Ishikawa (cell line): ENCODE measurements around the gene TGM4.

Experiments
- CEBPB ChIP-seq: IDR thresholded peaks from 2 replicates; pipeline ENCODE4 v1.6.1; 2012
- CREB1 ChIP-seq: IDR thresholded peaks from 2 replicates; pipeline ENCODE4 v1.6.1; 2012; ENCODE audit warnings: low read depth
- EGR1 ChIP-seq: IDR thresholded peaks from 2 replicates; pipeline ENCODE4 v1.6.1; 2012
- EP300 ChIP-seq: IDR thresholded peaks from 2 replicates; pipeline ENCODE4 v1.6.1; 2012; ENCODE audit warnings: borderline replicate concordance
- FOXM1 ChIP-seq: IDR thresholded peaks from 2 replicates; pipeline ENCODE4 v1.6.1; 2012; ENCODE audit warnings: low read depth, borderline replicate concordance
- MAX ChIP-seq: IDR thresholded peaks from 2 replicates; pipeline ENCODE4 v1.6.1; 2012
- NFIC ChIP-seq: IDR thresholded peaks from 2 replicates; pipeline ENCODE4 v1.6.1; 2012
- RAD21 ChIP-seq: IDR thresholded peaks from 2 replicates; pipeline ENCODE4 v1.6.1; 2012; ENCODE audit warnings: low read depth
- REST ChIP-seq: IDR thresholded peaks from 2 replicates; pipeline ENCODE4 v1.6.1; 2012; ENCODE audit warnings: low read depth, mild to moderate bottlenecking
- TAF1 ChIP-seq: IDR thresholded peaks from 2 replicates; pipeline ENCODE4 v1.6.1; 2012; ENCODE audit warnings: low read depth, mild to moderate bottlenecking
- TCF12 ChIP-seq: IDR thresholded peaks from 2 replicates; pipeline ENCODE4 v1.6.1; 2012; ENCODE audit warnings: low read depth
- TEAD4 ChIP-seq: IDR thresholded peaks from 2 replicates; pipeline ENCODE4 v1.6.1; 2012
- USF1 ChIP-seq: IDR thresholded peaks from 2 replicates; pipeline ENCODE4 v1.6.1; 2012
- YY1 ChIP-seq: IDR thresholded peaks from 2 replicates; pipeline ENCODE4 v1.6.1; 2012; ENCODE audit warnings: low read depth
- ZBTB7A ChIP-seq: IDR thresholded peaks from 2 replicates; pipeline ENCODE4 v1.6.1; 2012; ENCODE audit warnings: low read depth

The TGM4 gene

GRCh38 chr3:44874308-44874707 lies at the start of gene TGM4:
TGM4 (plus strand) TSS chr3:44874608; CDS start chr3:44874679, 71 bp downstream.
- TF ChIP-seq USF1 (no peak), EGR1 (no peak), TCF12 (no peak), YY1 (no peak), FOXM1 (no peak), TAF1 (no peak), CEBPB (no peak), RAD21 (no peak)

- TF ChIP-seq ZBTB7A (no peak), FOXM1 (no peak), CREB1 (no peak), TAF1 (no peak), REST (no peak), TCF12 (no peak), TEAD4 (no peak), EP300 (no peak), USF1 (no peak), NFIC (no peak), EGR1 (no peak), MAX (no peak), YY1 (no peak), CEBPB (no peak), RAD21 (no peak)
Measured at GRCh38 chr3:44825264-44825925, 49.0 kb upstream of the TGM4 start.

- TF ChIP-seq RAD21, result no peak
- no peak for TF ChIP-seq EP300
- no peak for TF ChIP-seq ZBTB7A
- TF ChIP-seq EGR1, result no peak
- no peak for TF ChIP-seq YY1
- TF ChIP-seq MAX, result no peak
- no peak for TF ChIP-seq TCF12
- no peak for TF ChIP-seq USF1
- no peak for TF ChIP-seq NFIC
- TF ChIP-seq TAF1, result no peak
- TF ChIP-seq CEBPB, result no peak
- TF ChIP-seq CREB1, result no peak
Measured at GRCh38 chr3:44827196-44827595, 47.2 kb upstream of the TGM4 start.

- TF ChIP-seq TEAD4 (no peak), YY1 (no peak), EGR1 (no peak), NFIC (no peak), FOXM1 (no peak), TCF12 (no peak), MAX (no peak), ZBTB7A (no peak), TAF1 (no peak), CREB1 (no peak), RAD21 (no peak), USF1 (no peak), EP300 (no peak), CEBPB (no peak), REST (no peak)
Measured at GRCh38 chr3:44831232-44831631, 43.2 kb upstream of the TGM4 start.

GRCh38 chr3:44832032-44832431 lies 42.4 kb upstream of the TGM4 start:
- TF ChIP-seq MAX (no peak), TEAD4 (no peak), NFIC (no peak), EGR1 (no peak), EP300 (no peak), USF1 (no peak), RAD21 (no peak), REST (no peak), FOXM1 (no peak)
